Right cardiac atrium (tissue), 5 donors: ENCODE measurements around the gene ACTR8. TPM values are rescaled to one million over a fixed set of nuclear protein-coding genes. Genes with fewer than 3 reads are reported as not detected.

Experiments
- ATAC-seq, 2 donors: fragments of 200-7000 bp; cut with Tn5 transposase; one replicate each; pipeline versions ENCODE4 v1.8.0 to v1.9.1; 2020; ENCODE audit warnings: moderate library complexity in 2 of 2, mild to moderate bottlenecking in 1 of 2
- DNase-seq, 3 donors: peaks; one replicate each; pipeline ENCODE4 v3.0.0-alpha.2; 2020
- H3K27ac ChIP-seq: one replicate; pipeline ENCODE4 v1.5.1; 2013; ENCODE audit warnings: mild to moderate bottlenecking, low read length, control low read depth, moderate library complexity
- H3K27me3 ChIP-seq: one replicate; pipeline ENCODE4 v1.6.1; 2013; ENCODE audit not compliant: control insufficient read depth, insufficient read depth
- H3K4me1 ChIP-seq: one replicate; pipeline ENCODE4 v1.6.1; 2013; ENCODE audit warnings: low read length; ENCODE audit not compliant: control insufficient read depth, insufficient read depth
- H3K4me3 ChIP-seq: one replicate; pipeline ENCODE4 v1.5.1; 2013; ENCODE audit warnings: low read length, control low read depth
- H3K9me3 ChIP-seq: one replicate; pipeline ENCODE4 v1.6.1; 2013; ENCODE audit warnings: low read length; ENCODE audit not compliant: control insufficient read depth
- whole genome bisulfite sequencing: extraction: QIAGEN DNeasy Blood & Tissue Kit; methylation state at CpG from one replicate; pipeline ENCODE4 v1.1.7; 2013; 5-methylcytosine and 5-hydroxymethylcytosine counted together
- intact Hi-C, 4 donors: fragments of 100-400 bp; cut with DNase I; formaldehyde crosslinking; loops; one replicate each; pipeline versions ENCODE4 v1.11.0 to v1.14.0; 2022 to 2023
- polyA plus RNA-seq: library from polyadenylated mRNA; stranded (reverse); fragments of 200-250 nt; gene quantifications from one replicate; pipeline ENCODE4 v1.2.3, GENCODE V29; 2013
- total RNA-seq, 4 donors: library from RNA; stranded (reverse); fragmentation: NEBNext Ultra II Directional; extraction: Animal tissue kit (Norgen Biotek cat#: 25700); gene quantifications; one replicate each; pipeline ENCODE4 v1.2.1, GENCODE V29; 2021
- donor health status: healthy with polysubstance abuse.
- donor health status: DM: no; HTN: yes; CAD: no.
- donor health status: DM: no; HTN: no; CAD: no.
- donor health status: DM: no; HTN: yes; CAD: no; lungs with severe emphysema.
- donor health status: DM: yes; HTN: yes; CAD: no.

Gene ACTR8
- total and polyA plus RNA-seq, 5 donors: 13.4 to 47.9 (median 33.6) TPM

GRCh38 chr3:53820756-53821580, 61.0 kb downstream of the ACTR8 start:
- 74% methylated on average over 21 of the region's 21 CpGs for WGBS
- no peak for DNase-seq
- Histone ChIP-seq H3K27me3 (no peaks in the 10 kb centered on the region), H3K4me3 (no peak overlapping the region), H3K9me3 (no peaks in the 10 kb centered on the region), H3K27ac (no peak overlapping the region), H3K4me1 (peaks cover 2% of the 10 kb centered on the region)
- ATAC-seq: no peak
- intact Hi-C loops: no loop called here

DNA sequence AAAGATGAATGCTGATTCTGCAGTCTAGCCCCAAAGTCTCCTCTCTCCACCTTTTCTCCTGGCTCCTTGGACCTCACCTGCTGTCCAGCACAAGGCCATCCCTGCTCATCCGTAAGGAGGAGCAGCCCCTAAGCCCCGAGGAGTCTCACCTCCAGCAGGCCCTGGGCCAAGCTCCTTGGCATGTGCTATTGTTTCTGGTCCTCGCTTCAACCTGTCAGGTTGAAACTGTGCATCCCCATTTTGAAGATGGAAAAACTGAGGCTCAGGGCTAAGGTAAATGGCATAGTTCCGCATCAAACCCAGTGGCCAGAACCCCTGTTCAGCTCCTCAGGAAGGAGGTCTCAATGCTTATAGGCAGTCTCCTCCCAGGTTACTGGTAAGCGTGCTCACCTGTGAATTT, 61.9 kb downstream of the ACTR8 start:
- no peak for DNase-seq
- Histone ChIP-seq H3K4me3 (no peak overlapping the region), H3K9me3 (no peaks in the 10 kb centered on the region), H3K27me3 (no peaks in the 10 kb centered on the region), H3K4me1 (peaks cover 2% of the 10 kb centered on the region), H3K27ac (no peak overlapping the region)
- WGBS: 92% methylated on average over 5 of the region's 5 CpGs
- no peak for ATAC-seq
- intact Hi-C loops: no loop called here

DNA sequence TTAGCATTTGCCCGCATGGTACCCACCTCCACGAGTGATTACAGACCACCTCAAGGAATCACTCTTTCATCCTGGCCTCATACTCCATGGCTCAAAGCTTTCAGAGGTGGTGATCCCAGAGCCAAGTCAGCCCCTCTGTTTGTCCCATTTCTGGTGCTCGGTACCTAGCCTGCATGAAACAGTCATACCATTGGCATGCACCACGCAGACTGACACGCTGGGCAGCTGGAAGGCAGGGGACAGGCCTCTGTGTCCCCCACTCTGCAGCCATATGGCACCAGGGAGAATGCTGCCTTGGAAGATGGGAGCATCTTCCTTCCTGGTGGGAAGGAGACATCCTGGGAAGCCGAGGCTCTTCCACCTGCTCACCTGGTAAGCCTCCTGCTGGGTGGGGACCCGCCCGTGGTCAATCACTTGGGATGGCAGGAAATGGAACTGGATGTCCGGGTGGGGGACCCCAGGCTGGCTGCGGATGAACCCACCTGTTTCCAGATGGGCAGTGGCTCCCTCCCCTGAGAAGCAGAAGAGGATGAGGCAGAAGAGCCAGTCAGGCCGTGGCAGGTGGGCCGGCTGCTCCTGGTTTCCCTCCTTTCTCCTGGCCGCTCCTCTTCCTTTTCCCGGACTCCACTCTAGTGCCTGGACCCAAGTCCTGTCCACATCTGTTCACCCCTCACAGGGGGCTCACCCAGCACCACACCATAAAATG, 62.6 kb downstream of the ACTR8 start:
- ATAC-seq (no peak), DNase-seq (no peak)
- Histone ChIP-seq H3K27me3 (no peaks in the 10 kb centered on the region), H3K27ac (no peak overlapping the region), H3K4me3 (no peak overlapping the region), H3K9me3 (no peaks in the 10 kb centered on the region), H3K4me1 (peaks cover 2% of the 10 kb centered on the region)
- WGBS: 88% methylated on average over 14 of the region's 14 CpGs
- intact Hi-C loops: no loop called here

DNA sequence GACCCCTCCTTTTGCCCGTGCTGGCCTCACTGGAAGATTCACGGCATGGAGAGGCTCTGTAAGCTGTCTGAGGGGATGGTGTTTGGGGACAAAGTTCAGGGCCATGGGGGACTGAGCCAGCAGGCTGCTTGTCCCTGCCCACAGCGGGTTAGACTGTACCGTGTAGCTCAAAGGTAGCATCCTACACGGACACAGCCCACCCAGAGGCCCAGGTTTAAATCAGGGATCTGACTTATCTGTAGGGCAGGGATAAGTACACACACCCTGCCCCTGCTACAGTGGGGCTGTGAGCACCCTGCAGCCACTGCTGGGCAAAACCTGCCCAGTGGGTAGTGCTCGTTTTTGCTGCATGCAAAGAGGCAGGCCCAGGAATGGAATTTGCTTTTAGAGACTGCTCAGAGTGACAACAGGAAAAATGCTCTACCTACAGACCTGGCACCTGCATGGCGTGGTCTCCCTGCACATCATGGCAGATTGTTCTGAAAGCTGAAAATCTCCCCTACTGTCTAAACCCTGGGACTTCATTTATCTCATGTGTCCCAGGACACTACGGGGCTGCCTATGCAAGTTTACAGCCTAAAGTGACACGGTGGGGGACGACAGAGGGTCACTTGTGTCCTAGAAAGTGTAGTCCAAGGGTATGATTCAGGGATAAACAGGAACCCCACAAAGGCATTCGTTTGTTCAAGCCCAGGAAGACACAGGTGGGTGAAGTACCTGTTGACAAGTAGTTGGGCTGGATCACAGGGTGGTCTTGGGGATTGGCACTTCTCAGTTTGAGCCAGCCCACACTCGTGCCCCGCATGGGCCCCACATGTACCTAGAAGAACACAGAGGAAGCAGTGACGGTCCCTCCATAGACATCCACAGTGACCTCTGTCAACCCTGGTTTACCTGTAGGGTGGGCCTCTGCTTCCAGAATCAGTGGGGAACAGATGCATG, 63.5 kb downstream of the ACTR8 start:
- H3K4me3 ChIP-seq: no peak overlapping the region
- no peaks in the 10 kb centered on the region for H3K27me3 ChIP-seq
- peaks cover 2% of the 10 kb centered on the region for H3K4me1 ChIP-seq
- WGBS: 78% methylated on average over 14 of the region's 14 CpGs
- no peak for ATAC-seq
- intact Hi-C loops: no loop called here
- H3K9me3 ChIP-seq: no peaks in the 10 kb centered on the region
- no peak overlapping the region for H3K27ac ChIP-seq
- DNase-seq: no peak

GRCh38 chr3:53817809-53818208, 64.1 kb downstream of the ACTR8 start:
- DNase-seq: no peak
- 68% methylated on average over 17 of the region's 17 CpGs for WGBS
- intact Hi-C loops: no loop called here
- Histone ChIP-seq H3K27ac (no peak overlapping the region), H3K4me3 (no peak overlapping the region), H3K4me1 (peaks cover 2% of the 10 kb centered on the region), H3K9me3 (no peaks in the 10 kb centered on the region), H3K27me3 (no peaks in the 10 kb centered on the region)
- no peak for ATAC-seq

DNA sequence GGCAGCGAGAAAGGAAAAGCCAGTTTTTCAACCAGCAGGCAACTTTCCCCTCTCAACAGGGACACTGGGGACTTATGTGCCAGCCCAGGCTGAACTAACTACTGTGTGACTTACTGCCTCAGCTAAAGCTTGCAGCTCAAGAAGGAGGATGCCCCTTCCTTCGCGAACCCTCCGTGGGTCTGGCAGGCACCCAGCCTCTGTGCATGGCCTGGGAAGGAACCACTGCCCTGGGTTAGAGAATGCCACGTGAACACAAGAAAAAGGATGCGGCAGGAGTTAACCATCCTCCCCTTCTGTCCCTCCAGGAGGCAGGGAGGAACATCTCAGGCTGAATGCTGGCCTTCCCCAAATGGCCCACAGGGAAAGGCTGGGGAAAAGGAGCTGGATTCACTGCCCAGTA, 64.7 kb downstream of the ACTR8 start:
- no peak for ATAC-seq
- WGBS: 85% methylated on average over 6 of the region's 6 CpGs
- DNase-seq: no peak
- H3K4me1 ChIP-seq: peaks cover 2% of the 10 kb centered on the region
- no peak overlapping the region for H3K4me3 ChIP-seq
- no peak overlapping the region for H3K27ac ChIP-seq
- intact Hi-C loops: no loop called here
- H3K27me3 ChIP-seq: no peaks in the 10 kb centered on the region
- H3K9me3 ChIP-seq: no peaks in the 10 kb centered on the region

Other genes starting within 250 kb of the ACTR8 start
- 1 to 10 TPM; 4.6 to 8.2 (median 6.9) TPM for gene CHDH, start 35.7 kb downstream of the ACTR8 start, total RNA-seq
- 2.2 TPM for gene CHDH, start 35.7 kb downstream of the ACTR8 start, polyA plus RNA-seq
- 1 to 10 TPM; 1.4 to 2.9 (median 2.2) TPM for gene IL17RB, start 35.6 kb downstream of the ACTR8 start, total RNA-seq
- 1.3 TPM for gene IL17RB, start 35.6 kb downstream of the ACTR8 start, polyA plus RNA-seq
- 100 to 1,000 TPM in 2 of 4 donors, 10 to 100 TPM in 2; 86.9 to 115 (median 101) TPM for gene SELENOK, start 9.7 kb upstream of the ACTR8 start, total RNA-seq
- gene SELENOK, start 9.7 kb upstream of the ACTR8 start, polyA plus RNA-seq: 187 TPM
- 10 to 100 TPM; 29.2 to 64.5 (median 45.5) TPM for gene CACNA2D3, start 240.4 kb upstream of the ACTR8 start, total RNA-seq
- 42.4 TPM for gene CACNA2D3, start 240.4 kb upstream of the ACTR8 start, polyA plus RNA-seq